ENCODE measurements around the gene IQGAP1.
A peak's percentile ranks its signal among the peaks of the same experiment; 100 is the strongest.
"Not testable (repeated sequence)": the region's sequence is repeated elsewhere in the genome, so short reads cannot be mapped to it uniquely, and the experiment has no call there.

The IQGAP1 gene

DNA sequence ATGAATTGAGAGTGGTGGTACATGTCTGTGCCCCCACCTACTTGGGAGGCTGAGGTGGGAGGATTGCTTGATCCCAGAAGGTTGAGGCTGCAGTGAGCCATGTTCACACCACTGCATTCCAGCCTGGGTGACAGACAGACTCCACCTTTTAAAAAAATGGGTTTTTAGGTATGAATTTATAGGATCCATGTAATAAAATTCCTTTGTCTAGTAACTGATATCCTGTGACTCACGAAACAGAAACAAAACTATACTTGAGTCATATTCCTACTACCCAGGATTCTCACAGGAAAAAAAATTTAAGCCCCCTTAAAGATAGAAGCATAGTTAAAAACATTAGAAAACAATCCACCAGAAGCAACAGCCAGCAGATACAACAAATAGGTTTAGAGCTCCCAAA is 131.6 kb downstream of the IQGAP1 start:
- TF ChIP-seq, protein P1, sequence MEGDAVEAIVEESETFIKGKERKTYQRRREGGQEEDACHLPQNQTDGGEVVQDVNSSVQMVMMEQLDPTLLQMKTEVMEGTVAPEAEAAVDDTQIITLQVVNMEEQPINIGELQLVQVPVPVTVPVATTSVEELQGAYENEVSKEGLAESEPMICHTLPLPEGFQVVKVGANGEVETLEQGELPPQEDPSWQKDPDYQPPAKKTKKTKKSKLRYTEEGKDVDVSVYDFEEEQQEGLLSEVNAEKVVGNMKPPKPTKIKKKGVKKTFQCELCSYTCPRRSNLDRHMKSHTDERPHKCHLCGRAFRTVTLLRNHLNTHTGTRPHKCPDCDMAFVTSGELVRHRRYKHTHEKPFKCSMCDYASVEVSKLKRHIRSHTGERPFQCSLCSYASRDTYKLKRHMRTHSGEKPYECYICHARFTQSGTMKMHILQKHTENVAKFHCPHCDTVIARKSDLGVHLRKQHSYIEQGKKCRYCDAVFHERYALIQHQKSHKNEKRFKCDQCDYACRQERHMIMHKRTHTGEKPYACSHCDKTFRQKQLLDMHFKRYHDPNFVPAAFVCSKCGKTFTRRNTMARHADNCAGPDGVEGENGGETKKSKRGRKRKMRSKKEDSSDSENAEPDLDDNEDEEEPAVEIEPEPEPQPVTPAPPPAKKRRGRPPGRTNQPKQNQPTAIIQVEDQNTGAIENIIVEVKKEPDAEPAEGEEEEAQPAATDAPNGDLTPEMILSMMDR (IDR thresholded peaks at IDR 0.05; ENCODE audit: low read length, missing control alignments): no peak
- no peak overlapping the region for H3K4me3 ChIP-seq (replicated peaks; ENCODE audit: low read depth, low read length)
- peak; percentile 36 for DNase-seq (ENCODE audit: low read depth)

DNA sequence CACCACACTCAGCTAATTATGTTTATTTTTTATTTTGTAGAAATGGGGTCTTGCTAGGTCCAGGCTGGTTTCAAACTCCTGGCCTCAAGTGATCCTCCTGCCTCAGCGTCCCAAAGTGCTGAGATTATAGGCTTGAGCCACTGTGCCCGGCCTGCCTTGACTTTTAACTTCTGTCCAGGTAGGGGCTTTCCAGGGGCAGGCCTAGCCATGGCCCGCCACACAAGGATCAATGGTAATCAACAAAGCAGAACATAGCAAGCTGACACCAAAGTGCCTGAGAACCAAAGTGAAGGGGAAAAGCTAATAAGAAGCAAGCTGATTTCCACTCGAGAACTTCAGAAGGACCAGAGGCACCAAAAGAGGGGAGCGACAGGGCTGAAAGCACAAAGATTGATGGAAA is 132.3 kb downstream of the IQGAP1 start:
- TF ChIP-seq, protein P1 (IDR thresholded peaks at IDR 0.05; ENCODE audit: low read length, missing control alignments): no peak
- H3K4me3 ChIP-seq (replicated peaks; ENCODE audit: low read depth, low read length): no peak overlapping the region
- DNase-seq (ENCODE audit: low read depth): no peak

DNA sequence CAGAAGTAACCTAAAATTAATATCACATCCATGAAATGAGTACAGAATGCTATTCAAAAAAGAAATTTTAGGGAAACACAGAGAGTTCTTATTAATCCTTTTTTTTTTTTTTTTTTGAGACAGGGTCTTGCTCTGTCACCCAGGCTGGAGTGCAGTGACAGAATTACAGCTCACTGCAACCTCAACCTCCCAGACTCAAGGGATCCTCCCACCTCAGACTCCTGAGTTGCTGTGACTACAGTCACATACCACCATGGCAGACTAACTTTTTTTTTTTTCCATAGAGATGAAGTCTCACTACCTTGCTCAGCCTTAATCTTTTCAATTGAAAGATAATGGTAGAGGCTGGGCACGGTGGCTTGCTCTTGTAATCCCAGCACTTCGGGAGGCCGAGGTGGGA is 135.3 kb downstream of the IQGAP1 start:
- TF ChIP-seq, protein P1 (IDR thresholded peaks at IDR 0.05; ENCODE audit: low read length, missing control alignments): no peak
- no peak for DNase-seq (ENCODE audit: low read depth)
- no peak overlapping the region for H3K4me3 ChIP-seq (replicated peaks; ENCODE audit: low read depth, low read length)

DNA sequence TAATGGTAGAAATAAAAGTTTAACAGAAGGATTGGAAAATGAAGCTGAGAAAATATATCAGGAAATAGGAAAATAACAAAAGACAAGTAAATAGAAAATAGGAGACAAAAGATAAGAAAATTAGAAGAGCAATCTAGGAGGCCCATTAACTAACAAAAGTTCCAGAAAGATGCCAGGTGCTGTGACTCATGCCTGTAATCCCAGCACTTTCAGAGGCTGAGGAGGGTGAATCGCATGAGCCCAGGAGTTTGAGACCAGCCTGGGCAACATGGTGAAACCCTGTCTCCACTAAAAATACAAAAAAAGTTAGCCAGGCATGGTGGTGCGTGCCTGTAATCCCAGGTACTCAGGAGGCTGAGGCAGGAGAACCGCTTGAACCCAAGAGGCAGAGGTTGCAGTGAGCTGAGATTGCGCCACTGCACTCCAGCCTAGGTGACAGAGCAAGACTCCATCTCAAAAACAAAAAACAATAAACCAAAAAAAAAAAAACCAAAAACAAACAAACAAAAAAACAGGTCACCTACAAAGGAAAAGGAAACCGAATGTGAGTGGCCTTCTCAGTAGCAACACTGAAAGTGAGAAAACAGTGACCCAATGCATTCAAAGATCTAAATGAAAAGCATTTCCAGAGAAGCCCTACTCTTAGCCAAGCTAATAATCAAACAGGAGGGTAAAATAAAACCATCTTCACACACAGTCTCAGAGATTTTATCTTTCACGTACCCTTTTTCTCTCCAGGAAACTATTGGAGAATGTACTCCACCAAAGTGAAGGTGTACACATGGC is 136.2 kb downstream of the IQGAP1 start:
- not testable (repeated sequence) for DNase-seq (ENCODE audit: low read depth); H3K4me3 ChIP-seq (replicated peaks; ENCODE audit: low read depth, low read length)

DNA sequence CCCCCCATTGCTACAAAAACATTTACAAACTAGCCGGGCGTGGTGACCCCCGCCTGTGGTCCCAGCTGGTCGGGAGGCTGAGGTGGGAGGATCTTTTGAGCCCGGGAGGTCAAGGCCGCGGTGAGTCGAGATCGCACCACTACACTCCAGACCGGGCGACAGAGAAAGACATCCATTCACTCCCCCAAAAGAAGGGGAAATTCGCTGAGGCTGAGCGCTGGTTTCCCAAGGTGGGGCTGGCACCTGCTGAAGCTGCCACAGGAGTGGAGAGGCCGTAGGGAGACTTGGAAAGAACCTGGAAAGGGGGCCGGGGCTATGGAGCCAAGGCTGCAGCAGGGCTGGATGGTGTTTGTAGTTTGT is 140.9 kb downstream of the IQGAP1 start:
- H3K4me3 ChIP-seq (replicated peaks; ENCODE audit: low read depth, low read length): no peak overlapping the region
- DNase-seq (ENCODE audit: low read depth): no peak
- TF ChIP-seq, protein P1 (IDR thresholded peaks at IDR 0.05; ENCODE audit: low read length, missing control alignments): no peak

DNA sequence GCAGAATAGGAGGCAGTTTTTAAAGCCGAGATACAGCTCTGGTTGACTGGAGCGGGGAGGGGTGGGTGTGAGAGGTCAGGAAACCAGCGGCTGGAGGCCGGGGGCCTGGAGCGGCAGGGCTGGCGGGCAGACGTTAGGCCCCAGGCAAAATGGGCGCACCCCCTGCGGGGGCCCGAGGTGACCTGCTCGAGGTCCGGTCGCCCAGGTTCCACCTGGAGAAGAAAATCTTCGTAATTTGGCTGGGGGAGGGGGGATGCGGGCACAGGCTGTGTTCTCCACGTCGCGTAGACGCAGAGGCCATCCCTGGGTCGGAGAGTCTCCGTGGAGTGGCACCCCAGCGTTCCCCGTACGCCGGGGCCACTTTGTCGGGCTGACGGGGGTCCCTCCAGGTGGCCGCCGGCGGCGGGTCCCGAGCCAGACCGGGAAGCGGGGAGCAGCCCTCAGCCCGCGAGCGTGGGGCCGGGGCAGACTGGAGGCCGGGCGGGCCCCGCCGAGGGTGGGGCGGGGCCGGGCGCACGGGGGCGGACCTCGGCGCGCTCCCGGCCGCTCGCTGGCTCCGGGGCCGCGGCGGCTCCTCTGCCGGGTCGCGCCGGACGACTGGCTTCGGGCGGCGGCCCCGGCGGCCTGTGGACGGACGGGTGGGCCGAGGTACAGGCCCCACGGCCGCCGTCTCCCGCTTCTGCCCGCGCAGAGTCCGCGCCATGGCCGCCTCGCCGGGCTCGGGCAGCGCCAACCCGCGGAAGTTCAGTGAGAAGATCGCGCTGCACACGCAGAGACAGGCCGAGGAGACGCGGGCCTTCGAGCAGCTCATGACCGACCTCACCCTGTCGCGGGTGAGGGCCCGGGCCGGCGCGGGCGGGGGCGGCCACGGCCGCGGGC is 141.6 kb downstream of the IQGAP1 start, which contains the start of gene CRTC3:
CRTC3 (plus strand) TSS at position 553 of the 879 bp plus-strand sequence; CDS start at position 702, 149 bp downstream.
- peak within 1 kb of the TSS; percentile 85 for H3K4me3 ChIP-seq (replicated peaks; ENCODE audit: low read depth, low read length)
- TF ChIP-seq, protein P1 (IDR thresholded peaks at IDR 0.05; ENCODE audit: low read length, missing control alignments): no peak
- DNase-seq (ENCODE audit: low read depth): peak; percentile 50
